ENCODE measurements around the gene CRADD. TPM values are rescaled to one million over a fixed set of nuclear protein-coding genes. Genes with fewer than 3 reads are reported as not detected.

CRADD gene
- total RNA-seq, 1 donor from 2014 or later = 18.7 TPM

DNA sequence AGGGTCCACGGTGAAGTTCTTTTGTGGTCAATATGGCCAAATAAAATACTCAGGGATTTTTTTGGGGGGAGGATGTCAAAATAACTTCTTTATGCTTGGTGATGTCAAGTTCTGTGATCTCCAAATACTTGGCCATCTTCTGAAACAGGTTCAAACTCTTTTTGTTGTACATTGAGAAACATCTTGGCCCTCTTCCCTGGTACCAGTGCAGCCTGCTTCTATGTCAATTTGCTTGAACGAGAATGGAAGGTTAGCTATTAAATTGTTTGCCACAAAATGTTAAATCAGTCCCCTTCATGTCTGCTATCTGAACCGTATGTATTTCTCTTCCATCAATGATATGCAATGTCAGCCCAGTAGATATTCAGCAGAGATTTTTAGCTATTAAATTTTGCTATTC lies 6.1 kb upstream of the CRADD start:
- DNase-seq (ENCODE audit: low spot score) = no peak

- DNase-seq (ENCODE audit: low spot score) = no peak
These were observed 4.1 kb upstream of the CRADD start for GRCh38 chr12:93673084-93673483.

- DNase-seq (ENCODE audit: low spot score) = no peak
These were observed 2.8 kb upstream of the CRADD start for GRCh38 chr12:93674386-93674785.

- DNase-seq (ENCODE audit: low spot score) = no peak
These were observed 574 bp upstream of the CRADD start for GRCh38 chr12:93676408-93677194.

- no peak for DNase-seq (ENCODE audit: low spot score)
These were observed 1.6 kb downstream of the CRADD start for GRCh38 chr12:93678779-93679178.

DNA sequence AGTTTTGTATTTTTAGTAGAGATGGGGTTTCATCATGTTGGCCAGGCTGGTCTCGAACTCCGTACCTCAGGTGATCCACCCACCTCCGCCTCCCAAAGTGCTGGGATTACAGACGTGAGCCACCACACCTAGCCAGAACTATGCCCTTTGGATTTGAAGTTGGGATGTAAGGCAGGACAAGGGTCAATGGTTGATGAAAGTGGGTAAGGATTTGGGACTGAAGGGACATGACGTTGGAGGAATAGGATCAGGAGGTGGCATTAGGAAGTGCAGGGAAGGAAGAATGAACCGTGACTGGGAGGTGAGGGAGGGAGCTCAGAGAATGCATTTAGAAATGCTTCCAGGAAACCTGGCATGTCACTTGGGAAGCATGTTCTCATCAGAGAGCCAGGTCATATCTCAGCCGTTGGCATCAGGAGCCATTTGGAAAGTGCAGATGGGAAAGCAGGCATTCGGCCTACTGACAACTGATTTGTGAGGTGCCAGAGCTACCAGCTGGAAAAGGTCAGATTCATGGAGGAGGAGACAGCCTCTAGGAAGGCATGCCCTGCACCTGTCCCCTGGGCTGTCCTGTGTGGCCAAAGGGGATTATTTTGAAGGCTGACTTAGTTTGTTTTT lies 2.2 kb downstream of the CRADD start:
- DNase-seq (ENCODE audit: low spot score) = no peak

GRCh38 chr12:93680006-93680405 lies 2.8 kb downstream of the CRADD start:
- no peak for DNase-seq (ENCODE audit: low spot score)

DNA sequence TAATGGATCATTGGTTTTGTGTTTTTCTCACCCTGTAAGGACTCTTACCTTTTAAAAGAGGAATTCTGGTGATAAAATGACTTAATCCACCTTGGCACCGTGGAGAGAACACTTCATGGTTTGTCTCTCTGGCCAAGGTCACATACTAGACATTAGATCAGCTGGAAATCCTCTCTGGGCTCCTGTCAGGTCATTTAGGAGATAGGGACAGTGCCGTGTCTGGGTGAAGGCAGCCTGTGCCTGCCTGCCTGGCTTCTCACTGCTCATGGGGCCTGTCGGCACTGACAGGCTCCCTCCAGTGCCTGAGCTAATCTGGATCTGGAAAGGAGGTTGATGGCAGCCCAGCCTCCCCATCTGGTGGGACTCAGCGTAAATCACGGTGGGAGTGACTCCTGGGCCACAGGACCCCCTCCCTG lies 5.7 kb downstream of the CRADD start:
- no peak for DNase-seq (ENCODE audit: low spot score)

GRCh38 chr12:93683410-93683809 lies 6.2 kb downstream of the CRADD start:
- no peak for DNase-seq (ENCODE audit: low spot score)

DNA sequence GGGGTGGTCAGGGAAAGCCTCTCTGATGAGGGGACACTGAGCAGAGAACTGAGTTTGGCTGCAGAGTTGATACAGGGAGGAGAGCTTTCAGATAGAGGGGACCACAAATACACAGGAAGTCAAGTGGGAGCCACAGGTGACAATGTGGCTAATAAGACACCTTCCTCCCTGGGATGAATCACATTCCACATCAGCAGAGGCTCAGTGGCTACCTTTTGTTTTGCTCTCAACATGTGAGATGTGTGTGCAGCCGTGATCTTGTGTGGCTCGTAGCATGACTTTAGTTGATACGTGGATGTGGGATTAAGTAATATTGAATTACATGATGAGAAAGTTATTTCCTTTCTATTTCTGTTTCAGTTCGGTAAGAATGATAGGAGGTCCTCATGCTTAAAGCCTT lies 7.5 kb downstream of the CRADD start:
- DNase-seq (ENCODE audit: low spot score) = no peak

- no peak for DNase-seq (ENCODE audit: low spot score)
These were observed 9.6 kb downstream of the CRADD start for GRCh38 chr12:93686572-93687356.

DNA sequence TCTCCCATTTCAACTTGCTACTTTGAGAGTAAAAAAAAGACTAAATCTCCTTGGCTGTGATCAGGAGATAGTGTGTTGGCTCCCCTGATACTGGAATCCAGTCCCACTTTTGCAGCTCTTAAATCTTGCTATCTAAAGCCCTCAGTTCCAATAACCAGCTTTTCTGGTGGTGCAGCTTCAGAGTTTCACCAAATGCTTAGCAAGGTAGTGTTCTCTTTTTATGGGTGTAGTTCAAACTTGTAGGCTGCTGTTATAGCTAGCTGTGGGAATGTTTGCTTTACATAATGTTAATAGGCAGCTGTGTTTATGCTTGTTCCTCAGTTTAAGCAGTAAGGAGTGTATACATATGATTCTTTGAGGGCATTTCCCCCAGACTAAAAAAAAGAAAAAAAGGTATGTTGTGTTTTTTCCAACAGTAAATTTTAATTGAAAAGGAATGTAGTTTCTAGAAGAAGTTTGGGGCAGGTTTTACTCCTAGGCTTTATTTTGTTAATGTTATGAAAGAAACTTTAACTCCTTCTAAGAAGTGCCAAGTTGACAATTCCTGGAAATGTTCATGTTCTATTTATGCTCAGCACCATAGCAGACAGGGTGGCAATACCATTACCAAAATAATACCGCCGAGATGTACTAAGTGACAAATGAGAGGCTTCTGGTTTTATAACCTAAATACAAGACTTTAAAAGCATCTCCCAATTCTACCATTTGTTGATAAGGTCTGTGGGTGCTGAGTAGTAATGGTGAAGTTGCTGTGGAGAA lies 12.1 kb downstream of the CRADD start:
- peak; percentile 64 for DNase-seq (ENCODE audit: low spot score)

DNA sequence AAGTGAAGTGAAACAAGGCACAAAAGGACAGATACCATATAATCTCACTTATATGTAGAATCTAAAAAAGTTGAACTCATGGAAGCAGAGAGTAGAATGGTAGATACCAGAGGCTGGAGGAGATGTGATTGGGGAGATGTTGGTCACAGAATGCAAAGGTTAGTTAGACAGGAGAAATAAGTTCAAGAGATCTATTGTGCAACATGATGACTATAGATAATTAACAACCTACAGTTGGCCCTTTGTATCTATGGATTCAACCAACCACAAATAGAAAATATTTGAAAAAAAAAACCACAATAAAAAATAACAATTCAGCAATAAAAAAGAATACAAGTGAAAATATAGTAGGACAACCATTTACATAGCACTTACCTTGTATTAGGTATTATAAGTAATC lies 19.3 kb downstream of the CRADD start:
- DNase-seq (ENCODE audit: low spot score) = no peak

DNA sequence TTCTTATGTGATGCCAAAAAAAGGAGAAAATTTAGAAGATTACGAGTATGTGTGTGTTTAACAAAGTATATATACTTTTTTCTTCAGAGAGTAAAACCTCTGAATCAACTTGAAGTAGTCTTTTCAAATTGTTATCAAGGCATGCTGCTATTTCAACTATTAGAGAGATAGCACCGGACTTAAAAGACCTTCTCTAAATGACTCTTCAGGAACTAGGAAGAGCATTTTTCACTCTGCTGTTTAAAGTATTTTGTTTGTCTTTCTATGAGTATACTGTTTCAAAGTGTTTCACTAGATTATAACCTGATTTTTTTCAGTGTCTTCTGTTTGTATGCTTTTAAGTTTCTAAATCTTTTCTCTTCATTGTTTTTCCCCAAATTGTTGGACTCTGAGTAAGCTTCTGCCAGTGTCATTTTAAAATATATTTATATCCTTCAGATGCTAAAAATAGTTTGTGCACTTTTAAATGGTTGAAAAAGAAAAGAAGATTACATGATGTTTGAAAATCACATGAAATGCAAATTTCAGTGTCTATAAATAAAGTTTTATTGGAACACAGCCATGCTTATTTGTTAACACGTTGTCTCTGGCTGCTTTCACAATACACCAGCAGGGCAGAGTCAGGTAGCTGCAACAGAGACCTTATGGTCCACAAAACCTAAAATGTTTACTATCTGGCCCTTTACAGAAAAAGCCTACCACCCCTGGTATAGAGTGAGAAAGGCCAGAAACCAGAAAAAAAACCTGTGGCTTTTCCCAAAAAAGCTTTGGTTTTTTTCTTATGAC lies 21.3 kb downstream of the CRADD start:
- DNase-seq (ENCODE audit: low spot score) = no peak

- no peak for DNase-seq (ENCODE audit: low spot score)
These were observed 22.3 kb downstream of the CRADD start for GRCh38 chr12:93699271-93700145.

DNA sequence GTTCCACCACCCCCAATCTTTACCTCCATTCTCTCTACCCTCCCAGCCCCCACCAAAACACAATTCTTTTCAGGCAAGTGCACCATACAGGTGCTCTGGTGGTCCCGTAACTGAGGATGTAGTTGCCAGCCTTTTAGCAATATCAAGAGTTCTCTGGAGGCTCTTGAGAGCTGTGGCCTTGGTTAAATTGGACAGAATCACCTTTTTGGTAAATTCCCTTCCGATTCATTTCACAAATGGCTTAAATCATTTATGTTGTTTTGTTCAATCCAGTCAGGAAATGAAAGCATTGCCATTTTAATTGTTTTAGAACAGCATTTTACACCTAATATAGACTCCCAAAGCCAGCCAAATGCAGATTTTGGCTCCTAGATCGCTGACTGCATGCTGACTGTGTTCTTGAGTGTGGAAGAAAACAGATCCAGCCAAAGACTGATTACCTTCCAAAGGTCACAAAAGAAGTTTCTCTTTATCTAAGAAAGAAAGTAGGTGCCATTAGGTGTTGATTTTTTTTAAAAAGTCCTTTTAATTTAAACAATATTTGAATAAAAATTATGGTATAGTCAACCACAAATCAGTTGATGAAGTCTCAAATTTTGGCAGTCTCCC lies 25.6 kb downstream of the CRADD start:
- no peak for DNase-seq (ENCODE audit: low spot score)

- no peak for DNase-seq (ENCODE audit: low spot score)
These were observed 26.9 kb downstream of the CRADD start for GRCh38 chr12:93704122-93704521.

GRCh38 chr12:93704625-93705024 lies 27.4 kb downstream of the CRADD start:
- no peak for DNase-seq (ENCODE audit: low spot score)

- DNase-seq (ENCODE audit: low spot score) = no peak
These were observed 28.1 kb downstream of the CRADD start for GRCh38 chr12:93705237-93705636.

GRCh38 chr12:93706387-93706786 lies 29.2 kb downstream of the CRADD start:
- no peak for DNase-seq (ENCODE audit: low spot score)

Measured in ureter (tissue), 1 donor.